Measurements from ENCODE around the gene MPC1. TPM values are rescaled to one million over a fixed set of nuclear protein-coding genes. Genes with fewer than 3 reads are reported as not detected.
A peak's percentile ranks its signal among the peaks of the same experiment; 100 is the strongest.
"Not testable (repeated sequence)": the region's sequence is repeated elsewhere in the genome, so short reads cannot be mapped to it uniquely, and the experiment has no call there.

Gene MPC1
- polyA plus RNA-seq, 1 donor: 38.8 TPM

GRCh38 chr6:166364456-166364855 is 18.3 kb downstream of the MPC1 start:
- 100% methylated on average over 1 of the region's 7 CpGs for WGBS (ENCODE audit: insufficient coverage, low lambda C conversion rate)

GRCh38 chr6:166362427-166362826 is 20.3 kb downstream of the MPC1 start:
- not testable (repeated sequence) for H3K27me3 ChIP-seq (ENCODE audit: control insufficient read depth, insufficient read depth, low read length); H3K9me3 ChIP-seq (ENCODE audit: control insufficient read depth, low read depth, low read length); H3K27ac ChIP-seq (ENCODE audit: low read length); DNase-seq; H3K4me1 ChIP-seq (ENCODE audit: control insufficient read depth, insufficient read depth, low read length); H3K4me3 ChIP-seq (ENCODE audit: low read length)
- H3K36me3 ChIP-seq (ENCODE audit: control insufficient read depth, insufficient read depth, low read length): peaks cover 18% of the 10 kb centered on the region
- WGBS (ENCODE audit: insufficient coverage, low lambda C conversion rate): no CpG with 5 or more reads among the region's 4 CpGs

More at GRCh38 chr6:166364456-166364855, 18.3 kb downstream of the MPC1 start:
- Histone ChIP-seq H3K27me3 (ENCODE audit: control insufficient read depth, insufficient read depth, low read length) (no peaks in the 10 kb centered on the region), H3K4me3 (ENCODE audit: low read length) (no peak overlapping the region), H3K4me1 (ENCODE audit: control insufficient read depth, insufficient read depth, low read length) (no peaks in the 10 kb centered on the region), H3K9me3 (ENCODE audit: control insufficient read depth, low read depth, low read length) (no peaks in the 10 kb centered on the region), H3K27ac (ENCODE audit: low read length) (no peak overlapping the region), H3K36me3 (ENCODE audit: control insufficient read depth, insufficient read depth, low read length) (peaks cover 18% of the 10 kb centered on the region)
- no peak for DNase-seq

GRCh38 chr6:166361077-166361429 is 21.7 kb downstream of the MPC1 start:
- no peak overlapping the region for H3K4me3 ChIP-seq (ENCODE audit: low read length)
- WGBS (ENCODE audit: insufficient coverage, low lambda C conversion rate): no CpG with 5 or more reads among the region's 3 CpGs

GRCh38 chr6:166360243-166361076 is 22.3 kb downstream of the MPC1 start:
- Histone ChIP-seq H3K27me3 (ENCODE audit: control insufficient read depth, insufficient read depth, low read length) (peaks cover 3% of the 10 kb centered on the region), H3K27ac (ENCODE audit: low read length) (no peak overlapping the region), H3K36me3 (ENCODE audit: control insufficient read depth, insufficient read depth, low read length) (peaks cover 13% of the 10 kb centered on the region), H3K4me1 (ENCODE audit: control insufficient read depth, insufficient read depth, low read length) (no peaks in the 10 kb centered on the region), H3K4me3 (ENCODE audit: low read length) (no peak overlapping the region), H3K9me3 (ENCODE audit: control insufficient read depth, low read depth, low read length) (no peaks in the 10 kb centered on the region)
- WGBS (ENCODE audit: insufficient coverage, low lambda C conversion rate): 100% methylated on average over 1 of the region's 8 CpGs
- no peak for DNase-seq

More at GRCh38 chr6:166361077-166361429, 21.7 kb downstream of the MPC1 start:
- Histone ChIP-seq H3K9me3 (ENCODE audit: control insufficient read depth, low read depth, low read length) (no peaks in the 10 kb centered on the region), H3K36me3 (ENCODE audit: control insufficient read depth, insufficient read depth, low read length) (peaks cover 17% of the 10 kb centered on the region), H3K4me1 (ENCODE audit: control insufficient read depth, insufficient read depth, low read length) (no peaks in the 10 kb centered on the region), H3K27me3 (ENCODE audit: control insufficient read depth, insufficient read depth, low read length) (peaks cover 3% of the 10 kb centered on the region), H3K27ac (ENCODE audit: low read length) (no peak overlapping the region)
- DNase-seq: peak in 1 of 2 donors; percentile 33

GRCh38 chr6:166355552-166355951 is 27.2 kb downstream of the MPC1 start:
- Histone ChIP-seq H3K36me3 (ENCODE audit: control insufficient read depth, insufficient read depth, low read length) (no peaks in the 10 kb centered on the region), H3K9me3 (ENCODE audit: control insufficient read depth, low read depth, low read length) (no peaks in the 10 kb centered on the region), H3K4me3 (ENCODE audit: low read length) (no peak overlapping the region), H3K4me1 (ENCODE audit: control insufficient read depth, insufficient read depth, low read length) (no peaks in the 10 kb centered on the region), H3K27me3 (ENCODE audit: control insufficient read depth, insufficient read depth, low read length) (peaks cover 3% of the 10 kb centered on the region), H3K27ac (ENCODE audit: low read length) (no peak overlapping the region)
- no peak for DNase-seq
- 100% methylated on average over 1 of the region's 5 CpGs for WGBS (ENCODE audit: insufficient coverage, low lambda C conversion rate)

- Histone ChIP-seq H3K4me3 (ENCODE audit: low read length) (no peak overlapping the region), H3K27me3 (ENCODE audit: control insufficient read depth, insufficient read depth, low read length) (peaks cover 3% of the 10 kb centered on the region), H3K4me1 (ENCODE audit: control insufficient read depth, insufficient read depth, low read length) (no peaks in the 10 kb centered on the region), H3K27ac (ENCODE audit: low read length) (no peak overlapping the region), H3K36me3 (ENCODE audit: control insufficient read depth, insufficient read depth, low read length) (no peaks in the 10 kb centered on the region), H3K9me3 (ENCODE audit: control insufficient read depth, low read depth, low read length) (no peaks in the 10 kb centered on the region)
- no CpG with 5 or more reads among the region's 4 CpGs for WGBS (ENCODE audit: insufficient coverage, low lambda C conversion rate)
- no peak for DNase-seq
Measured at GRCh38 chr6:166354965-166355364, 27.8 kb downstream of the MPC1 start.

GRCh38 chr6:166354143-166354542 is 28.6 kb downstream of the MPC1 start:
- no peak for DNase-seq
- no peaks in the 10 kb centered on the region for H3K9me3 ChIP-seq (ENCODE audit: control insufficient read depth, low read depth, low read length)

GRCh38 chr6:166353507-166353906 is 29.2 kb downstream of the MPC1 start:
- H3K4me3 ChIP-seq (ENCODE audit: low read length): no peak overlapping the region
- no peak for DNase-seq
- H3K9me3 ChIP-seq (ENCODE audit: control insufficient read depth, low read depth, low read length): no peaks in the 10 kb centered on the region
- H3K36me3 ChIP-seq (ENCODE audit: control insufficient read depth, insufficient read depth, low read length): no peaks in the 10 kb centered on the region
- WGBS (ENCODE audit: insufficient coverage, low lambda C conversion rate): 80% methylated on average over 1 of the region's 1 CpG
- no peak overlapping the region for H3K27ac ChIP-seq (ENCODE audit: low read length)
- no peaks in the 10 kb centered on the region for H3K4me1 ChIP-seq (ENCODE audit: control insufficient read depth, insufficient read depth, low read length)
- H3K27me3 ChIP-seq (ENCODE audit: control insufficient read depth, insufficient read depth, low read length): peaks cover 3% of the 10 kb centered on the region

More at GRCh38 chr6:166354143-166354542, 28.6 kb downstream of the MPC1 start:
- Histone ChIP-seq H3K36me3 (ENCODE audit: control insufficient read depth, insufficient read depth, low read length) (no peaks in the 10 kb centered on the region), H3K4me3 (ENCODE audit: low read length) (no peak overlapping the region), H3K4me1 (ENCODE audit: control insufficient read depth, insufficient read depth, low read length) (no peaks in the 10 kb centered on the region), H3K27me3 (ENCODE audit: control insufficient read depth, insufficient read depth, low read length) (peaks cover 3% of the 10 kb centered on the region), H3K27ac (ENCODE audit: low read length) (no peak overlapping the region)
- WGBS (ENCODE audit: insufficient coverage, low lambda C conversion rate): no CpG with 5 or more reads among the region's 4 CpGs

- DNase-seq: no peak
- Histone ChIP-seq H3K4me1 (ENCODE audit: control insufficient read depth, insufficient read depth, low read length) (no peaks in the 10 kb centered on the region), H3K27ac (ENCODE audit: low read length) (no peak overlapping the region)
Measured at GRCh38 chr6:166352923-166353322, 29.8 kb downstream of the MPC1 start.

GRCh38 chr6:166351715-166352285 is 30.9 kb downstream of the MPC1 start:
- peaks cover 3% of the 10 kb centered on the region for H3K27me3 ChIP-seq (ENCODE audit: control insufficient read depth, insufficient read depth, low read length)
- peak overlapping the region; percentile 26 for H3K4me3 ChIP-seq (ENCODE audit: low read length)
- H3K27ac ChIP-seq (ENCODE audit: low read length): peak overlapping the region; percentile 13
- WGBS (ENCODE audit: insufficient coverage, low lambda C conversion rate): 0% methylated on average over 1 of the region's 4 CpGs
- no peaks in the 10 kb centered on the region for H3K4me1 ChIP-seq (ENCODE audit: control insufficient read depth, insufficient read depth, low read length)
- no peaks in the 10 kb centered on the region for H3K9me3 ChIP-seq (ENCODE audit: control insufficient read depth, low read depth, low read length)
- no peaks in the 10 kb centered on the region for H3K36me3 ChIP-seq (ENCODE audit: control insufficient read depth, insufficient read depth, low read length)
- peak; percentile 44 to 72 for DNase-seq

More at GRCh38 chr6:166352923-166353322, 29.8 kb downstream of the MPC1 start:
- H3K9me3 ChIP-seq (ENCODE audit: control insufficient read depth, low read depth, low read length): no peaks in the 10 kb centered on the region
- no peak overlapping the region for H3K4me3 ChIP-seq (ENCODE audit: low read length)
- H3K27me3 ChIP-seq (ENCODE audit: control insufficient read depth, insufficient read depth, low read length): peaks cover 3% of the 10 kb centered on the region
- H3K36me3 ChIP-seq (ENCODE audit: control insufficient read depth, insufficient read depth, low read length): no peaks in the 10 kb centered on the region

Measured in large intestine (tissue), 3 donors.